ENCODE results near the gene AMBRA1.

AMBRA1 gene

GRCh38 chr11:46593550-46594373 lies at the start of gene AMBRA1:
TSS of gene AMBRA1 (minus strand) at chr11:46594023. CDS start at chr11:46548380, 45,643 bp downstream.
- no peak for FAIRE-seq

- no peak for FAIRE-seq
Measured at GRCh38 chr11:46643531-46643930, 49.7 kb upstream of the AMBRA1 start.

- no peak for FAIRE-seq
Measured at GRCh38 chr11:46642627-46643335, 49.0 kb upstream of the AMBRA1 start.

- no peak for FAIRE-seq
Measured at GRCh38 chr11:46641639-46642038, 47.8 kb upstream of the AMBRA1 start.

GRCh38 chr11:46640036-46640788 lies 46.4 kb upstream of the AMBRA1 start:
- FAIRE-seq: no peak

- FAIRE-seq: no peak
Measured at GRCh38 chr11:46639197-46639839, 45.5 kb upstream of the AMBRA1 start.

GRCh38 chr11:46637546-46637945 lies 43.7 kb upstream of the AMBRA1 start:
- no peak for FAIRE-seq

GRCh38 chr11:46635557-46636139 lies 41.8 kb upstream of the AMBRA1 start:
- FAIRE-seq: no peak

GRCh38 chr11:46633291-46634217 lies 39.7 kb upstream of the AMBRA1 start:
- FAIRE-seq: no peak

- FAIRE-seq: no peak
Measured at GRCh38 chr11:46632502-46632901, 38.7 kb upstream of the AMBRA1 start.

- FAIRE-seq: no peak
Measured at GRCh38 chr11:46631676-46632075, 37.9 kb upstream of the AMBRA1 start.

- no peak for FAIRE-seq
Measured at GRCh38 chr11:46630237-46630636, 36.4 kb upstream of the AMBRA1 start.

GRCh38 chr11:46628961-46629360 lies 35.1 kb upstream of the AMBRA1 start:
- no peak for FAIRE-seq

- no peak for FAIRE-seq
Measured at GRCh38 chr11:46625406-46625805, 31.6 kb upstream of the AMBRA1 start.

GRCh38 chr11:46618837-46619236 lies 25.0 kb upstream of the AMBRA1 start:
- no peak for FAIRE-seq

- no peak for FAIRE-seq
Measured at GRCh38 chr11:46617972-46618314, 24.1 kb upstream of the AMBRA1 start.

GRCh38 chr11:46617134-46617971 lies 23.5 kb upstream of the AMBRA1 start, which contains the start of the genes ATG13 and HARBI1:
TSS of gene ATG13 (plus strand) at chr11:46617553. CDS start at chr11:46644292, 26,739 bp downstream.
TSS of gene HARBI1 (minus strand) at chr11:46617227. CDS start at chr11:46616237, 990 bp downstream.
- no peak for FAIRE-seq

GRCh38 chr11:46616551-46617133 lies 22.8 kb upstream of the AMBRA1 start:
- FAIRE-seq: no peak

GRCh38 chr11:46615756-46616155 lies 21.9 kb upstream of the AMBRA1 start:
- no peak for FAIRE-seq

GRCh38 chr11:46612326-46612725 lies 18.5 kb upstream of the AMBRA1 start:
- FAIRE-seq: no peak
